ENCODE data around the gene COL18A1.

DNA sequence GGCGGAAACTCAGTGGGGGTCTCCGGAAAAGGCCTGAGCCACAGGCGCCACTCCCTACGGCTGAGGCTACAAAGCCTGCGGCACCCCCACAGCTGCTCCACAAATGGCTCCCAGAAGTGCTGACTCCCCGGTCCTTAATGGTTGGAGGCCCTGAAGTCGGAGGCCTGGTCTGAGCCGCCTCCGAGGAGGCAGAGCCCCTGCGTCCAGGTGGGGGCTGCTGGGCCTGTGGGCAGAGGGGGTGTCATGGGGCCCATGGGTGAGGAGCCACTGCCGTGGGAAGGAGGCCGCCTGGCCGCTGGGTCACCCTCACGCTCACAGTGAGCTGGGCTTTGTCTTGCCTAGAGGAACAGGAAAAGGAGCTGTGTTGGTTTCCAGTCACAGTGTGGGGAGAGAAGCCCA is 12.4 kb upstream of the COL18A1 start:
- TF ChIP-seq, protein P1, sequence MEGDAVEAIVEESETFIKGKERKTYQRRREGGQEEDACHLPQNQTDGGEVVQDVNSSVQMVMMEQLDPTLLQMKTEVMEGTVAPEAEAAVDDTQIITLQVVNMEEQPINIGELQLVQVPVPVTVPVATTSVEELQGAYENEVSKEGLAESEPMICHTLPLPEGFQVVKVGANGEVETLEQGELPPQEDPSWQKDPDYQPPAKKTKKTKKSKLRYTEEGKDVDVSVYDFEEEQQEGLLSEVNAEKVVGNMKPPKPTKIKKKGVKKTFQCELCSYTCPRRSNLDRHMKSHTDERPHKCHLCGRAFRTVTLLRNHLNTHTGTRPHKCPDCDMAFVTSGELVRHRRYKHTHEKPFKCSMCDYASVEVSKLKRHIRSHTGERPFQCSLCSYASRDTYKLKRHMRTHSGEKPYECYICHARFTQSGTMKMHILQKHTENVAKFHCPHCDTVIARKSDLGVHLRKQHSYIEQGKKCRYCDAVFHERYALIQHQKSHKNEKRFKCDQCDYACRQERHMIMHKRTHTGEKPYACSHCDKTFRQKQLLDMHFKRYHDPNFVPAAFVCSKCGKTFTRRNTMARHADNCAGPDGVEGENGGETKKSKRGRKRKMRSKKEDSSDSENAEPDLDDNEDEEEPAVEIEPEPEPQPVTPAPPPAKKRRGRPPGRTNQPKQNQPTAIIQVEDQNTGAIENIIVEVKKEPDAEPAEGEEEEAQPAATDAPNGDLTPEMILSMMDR (IDR thresholded peaks at IDR 0.05; ENCODE audit: borderline replicate concordance, extremely low read depth, low read length, poor library complexity, severe bottlenecking): no peak
- no peak for TF ChIP-seq EZH2 (IDR thresholded peaks at IDR 0.05; ENCODE audit: borderline replicate concordance, low read depth, low read length, severe bottlenecking)
